Panc1 (cell line): ENCODE measurements around the gene GRID1. TPM values are rescaled to one million over a fixed set of nuclear protein-coding genes. Genes with fewer than 3 reads are reported as not detected.

Experiments used
- ATAC-seq: fragments of 200-7000 bp; cut with Tn5 transposase; 2 replicates; pipeline ENCODE4 v1.9.1; 2020; ENCODE audit warnings: mild to moderate bottlenecking, moderate library complexity
- BruUV-seq: library from RNA; stranded (reverse); fragments of 400-500 nt; replicated peaks from 2 replicates; lab custom pipeline; 2021; lab: Mats Ljungman, UMichigan
- CTCF ChIA-PET: fragments of 300-600 bp; sonication (Branson Sonifier 250); formaldehyde crosslinking; loops from one replicate; lab custom pipeline; 2022; ENCODE audit warnings: antibody characterized with exemption; lab: Charles Lee
- POLR2A ChIA-PET: fragments of 300-600 bp; sonication (Branson Sonifier 250); formaldehyde crosslinking; loops from one replicate; lab custom pipeline; 2022; ENCODE audit warnings: antibody characterized with exemption; lab: Charles Lee
- DNase-seq: peaks from one replicate; pipeline ENCODE4 v3.0.0-alpha.2; 2010; ENCODE audit warnings: low read depth, low spot score
- H3K27ac ChIP-seq: 2 replicates; pipeline ENCODE4 v1.5.1; 2011; ENCODE audit warnings: mild to moderate bottlenecking, low read length, inconsistent platforms
- H3K27me3 ChIP-seq: fragments of 200-500 bp; sonication (Bioruptor generic); 2 replicates; pipeline ENCODE4 v1.6.0; 2014; ENCODE audit warnings: low read length, inconsistent platforms; ENCODE audit not compliant: control insufficient read depth, insufficient read depth
- H3K36me3 ChIP-seq: fragments of 200-500 bp; sonication (Bioruptor generic); 2 replicates; pipeline ENCODE4 v1.5.1; 2014; ENCODE audit warnings: inconsistent platforms, mild to moderate bottlenecking, low read length, moderate library complexity; ENCODE audit not compliant: control insufficient read depth, insufficient read depth
- H3K4me1 ChIP-seq: 2 replicates; pipeline ENCODE4 v1.5.1; 2011; ENCODE audit warnings: inconsistent platforms, mild to moderate bottlenecking, low read length, moderate library complexity; ENCODE audit not compliant: control insufficient read depth, insufficient read depth
- H3K4me3 ChIP-seq, 2 experiments: 2 replicates each; pipeline ENCODE4 v1.5.1; 2011 to 2012; ENCODE audit warnings: low read depth in 2 of 2, low read length in 2 of 2, mild to moderate bottlenecking in 2 of 2, inconsistent platforms in 1 of 2, moderate library complexity in 1 of 2
- H3K9me3 ChIP-seq: fragments of 200-500 bp; sonication (Bioruptor generic); 2 replicates; pipeline ENCODE4 v1.5.1; 2014; ENCODE audit warnings: low read depth, mild to moderate bottlenecking, inconsistent platforms, low read length, moderate library complexity; ENCODE audit not compliant: control insufficient read depth, insufficient read depth
- POLR2AphosphoS5 ChIP-seq: IDR thresholded peaks from 2 replicates; pipeline ENCODE4 v1.6.1; 2012; ENCODE audit warnings: mild to moderate bottlenecking, low read depth, low read length, moderate library complexity
- SIN3A ChIP-seq: IDR thresholded peaks from 2 replicates; pipeline ENCODE4 v1.6.1; 2012; ENCODE audit warnings: low read depth, mild to moderate bottlenecking, low read length, moderate library complexity, borderline replicate concordance; ENCODE audit not compliant: insufficient read depth
- TCF7L2 ChIP-seq: IDR thresholded peaks from 2 replicates; pipeline ENCODE4 v1.6.1; 2011; ENCODE audit warnings: mild to moderate bottlenecking, low read depth, low read length, inconsistent platforms
- in situ Hi-C: cut with HindIII; loops from 2 replicates; pipeline ENCODE4 v1.10.0; 2016; ENCODE audit warnings: low sequenced_read_pairs, low pct_unique_long_range_greater_than_20kb
- intact Hi-C: fragments of 100-400 bp; cut with micrococcal nuclease; formaldehyde crosslinking; loops from one replicate; pipeline ENCODE4 v1.10.0; 2022; ENCODE audit not compliant: unreplicated experiment
- total RNA-seq: library from RNA; stranded (reverse); gene quantifications from one replicate; pipeline ENCODE4 v1.2.1, GENCODE V29; 2021; ENCODE audit not compliant: unreplicated experiment
- TF ChIP-seq, protein P1 (sequence below), 2 experiments: IDR thresholded peaks; 2 replicates each; pipeline ENCODE4 v1.6.1; 2011 to 2012; ENCODE audit warnings: low read depth in 2 of 2, control low read depth in 1 of 2, low read length in 1 of 2, mild to moderate bottlenecking in 1 of 2, moderate library complexity in 1 of 2; ENCODE audit not compliant: insufficient read depth in 1 of 2
- TF ChIP-seq, protein P2 (sequence below): fragments of 450-650 bp; IDR thresholded peaks from 2 replicates; pipeline ENCODE4 v1.5.1; 2017; ENCODE audit warnings: mild to moderate bottlenecking

Gene GRID1
- total RNA-seq, 1 experiment from 2014 or later = 2.3 TPM

DNA sequence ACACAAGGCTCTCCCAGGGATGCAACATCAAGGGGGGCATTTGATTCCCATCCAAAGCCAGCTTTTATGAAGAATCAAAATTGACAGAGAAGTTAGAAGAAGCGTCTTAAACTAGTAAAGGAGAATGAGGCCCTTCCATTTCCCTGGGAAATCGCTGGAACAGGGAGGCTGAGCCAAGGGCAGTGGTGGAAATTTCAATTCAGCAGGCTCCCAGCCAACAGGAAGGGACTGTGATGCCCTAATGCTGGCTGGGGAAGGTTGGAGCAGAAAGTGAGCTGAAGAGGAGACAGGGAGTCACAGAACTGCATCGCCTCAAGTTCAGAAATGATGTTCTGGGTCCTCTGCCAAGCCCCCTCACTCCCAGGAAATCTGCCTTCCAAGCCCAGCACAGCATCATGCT, 517.3 kb downstream of the GRID1 start:
- Histone ChIP-seq H3K4me1 (no peaks in the 10 kb centered on the region), H3K4me3 (no peak overlapping the region), H3K9me3 (no peaks in the 10 kb centered on the region), H3K27ac (no peak overlapping the region), H3K36me3 (no peaks in the 10 kb centered on the region), H3K27me3 (no peaks in the 10 kb centered on the region)
- no peak for DNase-seq
- intact Hi-C loops (no loop called here), in situ Hi-C loops (no loop called here)
- no peak for ATAC-seq
- BruUV-seq = no TSS peak
- CTCF ChIA-PET = no interaction called here
- TF ChIP-seq TCF7L2 (no peak), POLR2AphosphoS5 (no peak), SIN3A (no peak)
- TF ChIP-seq, protein P1, sequence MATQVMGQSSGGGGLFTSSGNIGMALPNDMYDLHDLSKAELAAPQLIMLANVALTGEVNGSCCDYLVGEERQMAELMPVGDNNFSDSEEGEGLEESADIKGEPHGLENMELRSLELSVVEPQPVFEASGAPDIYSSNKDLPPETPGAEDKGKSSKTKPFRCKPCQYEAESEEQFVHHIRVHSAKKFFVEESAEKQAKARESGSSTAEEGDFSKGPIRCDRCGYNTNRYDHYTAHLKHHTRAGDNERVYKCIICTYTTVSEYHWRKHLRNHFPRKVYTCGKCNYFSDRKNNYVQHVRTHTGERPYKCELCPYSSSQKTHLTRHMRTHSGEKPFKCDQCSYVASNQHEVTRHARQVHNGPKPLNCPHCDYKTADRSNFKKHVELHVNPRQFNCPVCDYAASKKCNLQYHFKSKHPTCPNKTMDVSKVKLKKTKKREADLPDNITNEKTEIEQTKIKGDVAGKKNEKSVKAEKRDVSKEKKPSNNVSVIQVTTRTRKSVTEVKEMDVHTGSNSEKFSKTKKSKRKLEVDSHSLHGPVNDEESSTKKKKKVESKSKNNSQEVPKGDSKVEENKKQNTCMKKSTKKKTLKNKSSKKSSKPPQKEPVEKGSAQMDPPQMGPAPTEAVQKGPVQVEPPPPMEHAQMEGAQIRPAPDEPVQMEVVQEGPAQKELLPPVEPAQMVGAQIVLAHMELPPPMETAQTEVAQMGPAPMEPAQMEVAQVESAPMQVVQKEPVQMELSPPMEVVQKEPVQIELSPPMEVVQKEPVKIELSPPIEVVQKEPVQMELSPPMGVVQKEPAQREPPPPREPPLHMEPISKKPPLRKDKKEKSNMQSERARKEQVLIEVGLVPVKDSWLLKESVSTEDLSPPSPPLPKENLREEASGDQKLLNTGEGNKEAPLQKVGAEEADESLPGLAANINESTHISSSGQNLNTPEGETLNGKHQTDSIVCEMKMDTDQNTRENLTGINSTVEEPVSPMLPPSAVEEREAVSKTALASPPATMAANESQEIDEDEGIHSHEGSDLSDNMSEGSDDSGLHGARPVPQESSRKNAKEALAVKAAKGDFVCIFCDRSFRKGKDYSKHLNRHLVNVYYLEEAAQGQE (IDR thresholded peaks at IDR 0.05; ENCODE audit: insufficient read depth in 1 of 2, low read depth in 2 of 2, low read length in 1 of 2) = no peak
- TF ChIP-seq, protein P2, sequence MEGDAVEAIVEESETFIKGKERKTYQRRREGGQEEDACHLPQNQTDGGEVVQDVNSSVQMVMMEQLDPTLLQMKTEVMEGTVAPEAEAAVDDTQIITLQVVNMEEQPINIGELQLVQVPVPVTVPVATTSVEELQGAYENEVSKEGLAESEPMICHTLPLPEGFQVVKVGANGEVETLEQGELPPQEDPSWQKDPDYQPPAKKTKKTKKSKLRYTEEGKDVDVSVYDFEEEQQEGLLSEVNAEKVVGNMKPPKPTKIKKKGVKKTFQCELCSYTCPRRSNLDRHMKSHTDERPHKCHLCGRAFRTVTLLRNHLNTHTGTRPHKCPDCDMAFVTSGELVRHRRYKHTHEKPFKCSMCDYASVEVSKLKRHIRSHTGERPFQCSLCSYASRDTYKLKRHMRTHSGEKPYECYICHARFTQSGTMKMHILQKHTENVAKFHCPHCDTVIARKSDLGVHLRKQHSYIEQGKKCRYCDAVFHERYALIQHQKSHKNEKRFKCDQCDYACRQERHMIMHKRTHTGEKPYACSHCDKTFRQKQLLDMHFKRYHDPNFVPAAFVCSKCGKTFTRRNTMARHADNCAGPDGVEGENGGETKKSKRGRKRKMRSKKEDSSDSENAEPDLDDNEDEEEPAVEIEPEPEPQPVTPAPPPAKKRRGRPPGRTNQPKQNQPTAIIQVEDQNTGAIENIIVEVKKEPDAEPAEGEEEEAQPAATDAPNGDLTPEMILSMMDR = no peak
- POLR2A ChIA-PET = no interaction called here

DNA sequence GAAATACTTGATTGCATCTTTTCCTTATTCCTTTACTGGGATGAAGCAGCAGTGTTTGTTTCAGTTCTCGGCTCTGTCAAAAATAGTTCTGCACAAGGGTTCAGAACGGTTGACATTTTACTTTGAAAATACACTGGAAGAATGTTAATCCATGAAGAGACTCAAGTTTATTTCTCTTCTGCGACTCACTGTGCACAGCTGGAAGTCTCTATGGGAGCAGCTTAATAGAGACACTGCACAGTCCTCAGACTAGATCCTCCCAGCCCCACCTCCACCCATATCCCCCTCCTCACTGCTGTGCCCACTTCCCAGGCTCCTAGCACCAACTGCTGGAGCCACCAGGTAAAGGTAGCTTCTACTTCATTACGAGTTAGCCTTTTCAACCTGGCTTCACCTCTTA, 517.8 kb downstream of the GRID1 start:
- no peak overlapping the region for H3K27ac ChIP-seq
- no peaks in the 10 kb centered on the region for H3K36me3 ChIP-seq
- TF ChIP-seq SIN3A (no peak), TCF7L2 (no peak), POLR2AphosphoS5 (no peak)
- TF ChIP-seq, protein P1 (IDR thresholded peaks at IDR 0.05; ENCODE audit: insufficient read depth in 1 of 2, low read depth in 2 of 2, low read length in 1 of 2) = no peak
- TF ChIP-seq, protein P2 = no peak
- no peaks in the 10 kb centered on the region for H3K4me1 ChIP-seq
- no TSS peak for BruUV-seq
- CTCF ChIA-PET = no interaction called here
- no peak overlapping the region for H3K4me3 ChIP-seq
- ATAC-seq (no peak), DNase-seq (no peak)
- in situ Hi-C loops = no loop called here
- no peaks in the 10 kb centered on the region for H3K9me3 ChIP-seq
- H3K27me3 ChIP-seq = no peaks in the 10 kb centered on the region
- POLR2A ChIA-PET = no interaction called here
- intact Hi-C loops = no loop called here
